MM.1S (cell line): ENCODE measurements around the gene FYN.

Source experiments
- DNase-seq: peaks from one replicate; pipeline ENCODE4 v3.0.0-alpha.2; 2015
- H2AFZ ChIP-seq: fragments of 300-600 bp; sonication (generic); 2 replicates; pipeline ENCODE4 v1.6.0; 2016; ENCODE audit warnings: antibody characterized with exemption, low read length
- H3F3A ChIP-seq: fragments of 300-600 bp; sonication (generic); 2 replicates; pipeline ENCODE4 v1.6.1; 2016; ENCODE audit warnings: mild to moderate bottlenecking, antibody characterized with exemption, low read length, moderate library complexity, mixed read lengths; ENCODE audit not compliant: insufficient read depth
- H3K27ac ChIP-seq: fragments of 300-600 bp; sonication (generic); 2 replicates; pipeline ENCODE4 v1.5.1; 2016; ENCODE audit warnings: mild to moderate bottlenecking, low read length
- H3K27me3 ChIP-seq: fragments of 300-600 bp; sonication (generic); replicated peaks from 2 replicates; pipeline ENCODE4 v1.6.0; 2016; ENCODE audit warnings: low read length; ENCODE audit not compliant: insufficient read depth
- H3K36me3 ChIP-seq: fragments of 300-600 bp; sonication (generic); replicated peaks from 2 replicates; pipeline ENCODE4 v1.6.1; 2016; ENCODE audit warnings: mild to moderate bottlenecking, low read length, mixed read lengths; ENCODE audit not compliant: insufficient read depth
- H3K4me1 ChIP-seq: fragments of 300-600 bp; sonication (generic); 2 replicates; pipeline ENCODE4 v1.6.1; 2016; ENCODE audit warnings: low read length, mixed read lengths
- H3K4me2 ChIP-seq: fragments of 300-600 bp; sonication (generic); 2 replicates; pipeline ENCODE4 v1.6.0; 2016; ENCODE audit warnings: low read depth, low read length
- H3K4me3 ChIP-seq: fragments of 300-600 bp; sonication (generic); 2 replicates; pipeline ENCODE4 v1.5.1; 2016; ENCODE audit warnings: low read length, mixed read lengths
- H3K79me2 ChIP-seq: fragments of 300-600 bp; sonication (generic); 2 replicates; pipeline ENCODE4 v1.6.1; 2016; ENCODE audit warnings: mixed run types, low read length, mixed read lengths
- H3K9ac ChIP-seq: fragments of 300-600 bp; sonication (generic); 2 replicates; pipeline ENCODE4 v1.6.1; 2016; ENCODE audit warnings: low read length, mixed read lengths
- H3K9me2 ChIP-seq: fragments of 300-600 bp; sonication (generic); replicated peaks from 2 replicates; pipeline ENCODE4 v1.6.1; 2016; ENCODE audit warnings: mild to moderate bottlenecking, low read length, mixed read lengths; ENCODE audit not compliant: insufficient read depth
- H3K9me3 ChIP-seq: fragments of 300-600 bp; sonication (generic); replicated peaks from 2 replicates; pipeline ENCODE4 v1.6.1; 2016; ENCODE audit warnings: mild to moderate bottlenecking, low read length, mixed read lengths; ENCODE audit not compliant: insufficient read depth
- H4K20me1 ChIP-seq: fragments of 300-600 bp; sonication (generic); 2 replicates; pipeline ENCODE4 v1.6.1; 2016; ENCODE audit warnings: mild to moderate bottlenecking, low read length, moderate library complexity, mixed read lengths; ENCODE audit not compliant: insufficient read depth
- EZH2 ChIP-seq: fragments of 300-600 bp; sonication (generic); optimal IDR thresholded peaks from 2 replicates; pipeline ENCODE3; 2017; ENCODE audit warnings: low read depth, mild to moderate bottlenecking, antibody characterized with exemption, low read length, mixed read lengths
- EZH2phosphoT487 ChIP-seq: fragments of 300-600 bp; sonication (generic); IDR thresholded peaks from 2 replicates; pipeline ENCODE4 v1.6.1; 2018; ENCODE audit warnings: antibody characterized with exemption, low read length
- TF ChIP-seq, protein P1 (sequence below): fragments of 300-600 bp; sonication (generic); IDR thresholded peaks from 2 replicates; pipeline ENCODE4 v1.5.1; 2016; ENCODE audit warnings: antibody characterized with exemption, low read length, mixed read lengths

Gene FYN

DNA sequence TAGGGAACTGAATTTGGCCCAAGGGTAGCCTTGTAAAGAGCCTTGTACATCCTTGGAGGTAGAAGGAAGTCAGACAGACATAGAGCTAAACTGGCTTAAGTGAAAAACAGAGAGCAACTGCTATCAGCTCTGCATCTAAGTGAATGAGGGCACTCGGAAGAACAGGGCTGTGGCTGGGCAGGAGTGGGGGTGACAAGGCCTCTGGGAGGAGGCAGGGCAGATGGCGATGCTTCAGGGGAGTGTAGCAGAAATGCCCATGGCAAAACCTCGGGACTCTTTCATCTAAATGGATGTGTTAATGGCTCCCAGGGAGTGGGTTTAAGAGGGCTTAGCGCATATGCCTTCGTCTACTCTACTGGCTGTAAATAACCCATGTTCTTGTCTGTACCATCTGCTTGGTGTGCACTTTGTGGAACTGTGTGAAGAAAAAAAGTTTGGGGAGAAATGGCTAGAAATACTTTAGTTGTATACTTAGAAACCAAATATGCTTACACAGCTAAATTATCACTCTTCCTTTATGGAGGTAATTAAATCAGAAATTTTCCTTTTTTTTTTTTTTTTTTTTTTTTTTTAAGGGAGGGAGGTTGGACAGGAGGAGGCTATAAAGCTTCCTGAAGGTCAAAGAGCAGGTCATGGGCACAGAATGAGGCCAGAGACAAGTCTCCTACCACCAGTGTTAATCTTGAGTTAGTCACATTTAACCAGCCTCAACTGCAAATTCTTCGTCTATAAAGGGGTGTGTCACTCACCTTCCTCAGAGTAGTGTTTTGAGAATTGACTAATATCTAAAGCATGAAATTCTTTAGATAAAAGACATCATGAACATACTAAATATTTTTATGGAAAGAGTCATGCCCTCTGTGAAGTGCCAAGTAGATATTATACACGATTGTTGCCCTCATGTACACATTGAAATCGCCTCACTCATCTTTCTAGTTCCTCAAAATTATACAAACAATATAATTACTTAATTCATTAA lies 60.9 kb downstream of the FYN start:
- TF ChIP-seq, protein P1, sequence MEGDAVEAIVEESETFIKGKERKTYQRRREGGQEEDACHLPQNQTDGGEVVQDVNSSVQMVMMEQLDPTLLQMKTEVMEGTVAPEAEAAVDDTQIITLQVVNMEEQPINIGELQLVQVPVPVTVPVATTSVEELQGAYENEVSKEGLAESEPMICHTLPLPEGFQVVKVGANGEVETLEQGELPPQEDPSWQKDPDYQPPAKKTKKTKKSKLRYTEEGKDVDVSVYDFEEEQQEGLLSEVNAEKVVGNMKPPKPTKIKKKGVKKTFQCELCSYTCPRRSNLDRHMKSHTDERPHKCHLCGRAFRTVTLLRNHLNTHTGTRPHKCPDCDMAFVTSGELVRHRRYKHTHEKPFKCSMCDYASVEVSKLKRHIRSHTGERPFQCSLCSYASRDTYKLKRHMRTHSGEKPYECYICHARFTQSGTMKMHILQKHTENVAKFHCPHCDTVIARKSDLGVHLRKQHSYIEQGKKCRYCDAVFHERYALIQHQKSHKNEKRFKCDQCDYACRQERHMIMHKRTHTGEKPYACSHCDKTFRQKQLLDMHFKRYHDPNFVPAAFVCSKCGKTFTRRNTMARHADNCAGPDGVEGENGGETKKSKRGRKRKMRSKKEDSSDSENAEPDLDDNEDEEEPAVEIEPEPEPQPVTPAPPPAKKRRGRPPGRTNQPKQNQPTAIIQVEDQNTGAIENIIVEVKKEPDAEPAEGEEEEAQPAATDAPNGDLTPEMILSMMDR, result no peak
- TF ChIP-seq EZH2 (no peak), EZH2phosphoT487 (no peak)
- H3K27me3 ChIP-seq, result no peaks in the 10 kb centered on the region
- H3K27ac ChIP-seq, result no peak overlapping the region
- no peak overlapping the region for H2AFZ ChIP-seq
- H3K9ac ChIP-seq, result no peak overlapping the region
- no peaks in the 10 kb centered on the region for H3K4me1 ChIP-seq
- no peak overlapping the region for H3K4me3 ChIP-seq
- no peak for DNase-seq
- no peaks in the 10 kb centered on the region for H3K36me3 ChIP-seq
- H3K4me2 ChIP-seq, result no peak overlapping the region
- no peaks in the 10 kb centered on the region for H4K20me1 ChIP-seq
- no peaks in the 10 kb centered on the region for H3K9me3 ChIP-seq
- no peaks in the 10 kb centered on the region for H3F3A ChIP-seq
- H3K79me2 ChIP-seq, result no peaks in the 10 kb centered on the region
- H3K9me2 ChIP-seq, result no peaks in the 10 kb centered on the region

DNA sequence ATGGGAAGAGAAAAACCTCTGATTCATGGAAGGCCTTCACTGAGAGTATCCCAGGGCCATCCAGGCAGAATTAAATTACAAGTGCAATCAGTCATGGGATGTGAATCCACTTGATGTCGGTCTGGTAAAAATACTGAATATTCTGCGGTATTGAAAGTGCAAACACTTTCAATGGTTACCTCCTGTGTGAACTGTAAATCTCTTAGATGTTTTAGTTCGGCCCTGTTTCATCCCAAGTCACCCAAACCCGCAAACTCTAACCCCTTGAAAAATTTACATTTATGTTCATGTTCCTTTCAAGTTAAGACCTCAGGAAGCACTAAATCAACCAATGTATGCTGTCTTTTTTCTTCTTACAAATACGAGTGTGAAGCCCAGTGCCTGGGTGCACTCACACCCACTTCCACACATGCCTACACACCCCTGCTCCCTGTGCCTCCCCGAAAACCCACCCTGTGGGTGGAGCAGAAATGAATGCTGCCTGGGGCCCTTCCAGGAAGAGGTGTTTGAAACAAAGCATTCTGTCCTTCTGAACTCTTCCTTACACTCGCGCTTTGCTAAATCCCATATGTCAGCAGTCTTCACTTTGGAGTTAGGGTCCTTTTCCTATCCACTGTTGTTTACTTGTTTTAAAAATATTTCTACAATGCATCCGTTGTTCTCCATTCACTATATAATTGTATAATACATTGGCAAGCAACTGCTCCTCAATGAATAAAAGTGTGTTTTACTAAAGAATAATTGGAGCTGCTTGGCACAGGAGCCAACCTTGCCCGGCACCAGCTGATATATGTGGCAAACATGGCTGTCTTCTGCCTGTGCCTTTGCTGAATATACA lies 62.7 kb downstream of the FYN start:
- Histone ChIP-seq H3K4me2 (no peak overlapping the region), H3F3A (no peaks in the 10 kb centered on the region), H3K36me3 (no peaks in the 10 kb centered on the region), H3K79me2 (no peaks in the 10 kb centered on the region), H4K20me1 (no peaks in the 10 kb centered on the region), H3K9ac (no peak overlapping the region), H2AFZ (no peak overlapping the region), H3K9me2 (no peaks in the 10 kb centered on the region), H3K4me1 (no peaks in the 10 kb centered on the region), H3K9me3 (no peaks in the 10 kb centered on the region), H3K27ac (no peak overlapping the region), H3K27me3 (no peaks in the 10 kb centered on the region), H3K4me3 (no peak overlapping the region)
- DNase-seq, result no peak
- TF ChIP-seq, protein P1, result no peak
- TF ChIP-seq EZH2phosphoT487, result no peak
- no peak for TF ChIP-seq EZH2

DNA sequence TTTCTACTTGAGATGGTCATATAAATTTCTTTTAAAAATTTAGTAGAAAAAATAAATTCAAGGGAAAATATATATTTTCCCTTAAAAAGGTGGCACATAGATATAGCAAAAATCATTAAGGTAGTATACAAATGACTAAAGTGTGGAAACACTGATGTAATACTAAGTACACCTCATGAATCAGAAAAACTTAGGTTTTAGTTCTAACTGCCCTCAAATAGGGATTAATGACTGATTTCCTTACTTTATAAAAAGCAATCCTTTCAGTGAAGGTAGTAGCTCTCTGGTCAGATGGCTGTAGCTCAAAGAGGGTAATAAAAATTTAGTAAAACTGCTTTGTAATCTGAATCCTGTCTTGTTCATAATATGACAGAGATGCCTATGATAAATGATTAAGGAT lies 63.5 kb downstream of the FYN start:
- DNase-seq, result no peak
- no peaks in the 10 kb centered on the region for H3K9me2 ChIP-seq
- H2AFZ ChIP-seq, result no peak overlapping the region
- no peaks in the 10 kb centered on the region for H3K27me3 ChIP-seq
- no peaks in the 10 kb centered on the region for H3K9me3 ChIP-seq
- no peaks in the 10 kb centered on the region for H4K20me1 ChIP-seq
- TF ChIP-seq EZH2, result no peak
- no peak for TF ChIP-seq EZH2phosphoT487
- TF ChIP-seq, protein P1, result no peak
- H3K4me2 ChIP-seq, result no peak overlapping the region
- peaks cover 4% of the 10 kb centered on the region; the same call in 1 of the 2 replicates for H3K4me1 ChIP-seq
- H3K4me3 ChIP-seq, result no peak overlapping the region
- H3K36me3 ChIP-seq, result no peaks in the 10 kb centered on the region
- H3K9ac ChIP-seq, result no peak overlapping the region
- no peak overlapping the region for H3K27ac ChIP-seq
- H3K79me2 ChIP-seq, result no peaks in the 10 kb centered on the region
- H3F3A ChIP-seq, result no peaks in the 10 kb centered on the region
